ENCODE results near the gene ZNHIT2. TPM values are rescaled to one million over a fixed set of nuclear protein-coding genes. Genes with fewer than 3 reads are reported as not detected.

ZNHIT2 gene
- total RNA-seq, 6 experiments from 2014 or later = 9.3 to 13.6 (median 11.1) TPM

- Mint-ChIP-seq H3K36me3 (ENCODE audit: low read depth) (peaks cover 20% of the 10 kb centered on the region), H3K9me3 (no peaks in the 10 kb centered on the region), H3K4me1 (ENCODE audit: low read depth) (peaks cover 33% of the 10 kb centered on the region), H3K27me3 (ENCODE audit: insufficient read depth) (peaks cover 2% of the 10 kb centered on the region; the same call in 1 of the 2 replicates), H3K4me3 (peak overlapping the region; percentile 90), H3K27ac (peak overlapping the region; percentile 78)
- TF ChIP-seq CTCF (IDR thresholded peaks at IDR 0.05) = no peak
- peak; percentile 41 for DNase-seq
Measured at GRCh38 chr11:65116370-65117205, 913 bp downstream of the ZNHIT2 start.

DNA sequence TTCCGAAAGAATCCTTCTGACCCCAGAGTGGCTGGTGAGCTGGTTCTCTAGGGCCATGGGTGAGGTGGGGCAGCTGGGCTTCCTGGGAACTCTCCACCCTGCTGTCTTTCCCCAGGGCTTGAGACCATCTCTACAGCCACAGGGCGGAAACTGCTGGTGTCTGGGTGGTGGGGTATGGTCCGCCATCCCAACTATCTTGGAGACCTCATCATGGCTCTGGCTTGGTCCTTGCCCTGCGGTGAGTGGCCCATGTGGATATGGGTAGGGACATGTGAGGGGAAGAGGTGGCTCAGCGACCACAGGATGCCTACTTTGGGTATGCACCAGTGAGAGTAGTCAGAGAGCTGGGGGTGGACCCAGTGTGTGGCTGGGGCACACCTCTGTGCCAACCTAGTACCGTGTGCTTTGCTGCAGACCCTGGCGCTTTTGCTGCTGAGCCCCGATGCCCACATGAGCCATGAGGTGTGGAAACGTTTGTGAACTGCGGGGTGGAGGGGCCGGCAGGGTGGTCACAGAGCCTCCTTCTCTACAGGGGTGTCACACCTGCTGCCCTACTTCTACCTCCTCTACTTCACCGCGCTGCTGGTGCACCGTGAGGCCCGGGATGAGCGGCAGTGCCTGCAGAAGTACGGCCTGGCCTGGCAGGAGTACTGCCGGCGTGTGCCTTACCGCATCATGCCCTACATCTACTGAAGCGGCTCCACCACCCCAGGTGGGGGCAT lies 2.0 kb downstream of the ZNHIT2 start:
- Mint-ChIP-seq H3K4me1 (ENCODE audit: low read depth) (peaks cover 27% of the 10 kb centered on the region), H3K36me3 (ENCODE audit: low read depth) (peaks cover 13% of the 10 kb centered on the region), H3K9me3 (no peaks in the 10 kb centered on the region), H3K27me3 (ENCODE audit: insufficient read depth) (peaks cover 2% of the 10 kb centered on the region; the same call in 1 of the 2 replicates), H3K4me3 (peak overlapping the region; percentile 90), H3K27ac (peak overlapping the region; percentile 43)
- DNase-seq = no peak
- TF ChIP-seq CTCF (IDR thresholded peaks at IDR 0.05) = no peak

GRCh38 chr11:65114538-65115171 lies 2.8 kb downstream of the ZNHIT2 start:
- H3K4me3 Mint-ChIP-seq = no peak overlapping the region
- H3K36me3 Mint-ChIP-seq (ENCODE audit: low read depth) = peaks cover 13% of the 10 kb centered on the region

GRCh38 chr11:65113839-65114238 lies 3.7 kb downstream of the ZNHIT2 start:
- no peak for DNase-seq
- H3K36me3 Mint-ChIP-seq (ENCODE audit: low read depth) = peaks cover 12% of the 10 kb centered on the region
- H3K9me3 Mint-ChIP-seq = no peaks in the 10 kb centered on the region
- H3K4me1 Mint-ChIP-seq (ENCODE audit: low read depth) = peaks cover 31% of the 10 kb centered on the region
- H3K27ac Mint-ChIP-seq = peak overlapping the region; percentile 24; the same call in 1 of the 2 replicates
- TF ChIP-seq CTCF (IDR thresholded peaks at IDR 0.05) = no peak
- H3K4me3 Mint-ChIP-seq = peak overlapping the region; percentile 81; the same call in 1 of the 2 replicates
- peaks cover 2% of the 10 kb centered on the region; the same call in 1 of the 2 replicates for H3K27me3 Mint-ChIP-seq (ENCODE audit: insufficient read depth)

More at GRCh38 chr11:65114538-65115171, 2.8 kb downstream of the ZNHIT2 start:
- H3K27ac Mint-ChIP-seq = 0 out of 2 replicates have a peak overlapping the region, but pooled peaks have one; percentile 24
- DNase-seq = no peak
- H3K9me3 Mint-ChIP-seq = no peaks in the 10 kb centered on the region
- no peak for TF ChIP-seq CTCF (IDR thresholded peaks at IDR 0.05)
- H3K4me1 Mint-ChIP-seq (ENCODE audit: low read depth) = peaks cover 31% of the 10 kb centered on the region
- H3K27me3 Mint-ChIP-seq (ENCODE audit: insufficient read depth) = peaks cover 2% of the 10 kb centered on the region; the same call in 1 of the 2 replicates

- H3K27ac Mint-ChIP-seq = 0 out of 2 replicates have a peak overlapping the region, but pooled peaks have one; percentile 11
- H3K9me3 Mint-ChIP-seq = no peaks in the 10 kb centered on the region
- peaks cover 2% of the 10 kb centered on the region; the same call in 1 of the 2 replicates for H3K27me3 Mint-ChIP-seq (ENCODE audit: insufficient read depth)
- H3K4me1 Mint-ChIP-seq (ENCODE audit: low read depth) = peaks cover 26% of the 10 kb centered on the region
- peaks cover 7% of the 10 kb centered on the region for H3K36me3 Mint-ChIP-seq (ENCODE audit: low read depth)
- H3K4me3 Mint-ChIP-seq = peak overlapping the region; percentile 81
- DNase-seq = no peak
- no peak for TF ChIP-seq CTCF (IDR thresholded peaks at IDR 0.05)
Measured at GRCh38 chr11:65113361-65113756, 4.1 kb downstream of the ZNHIT2 start.
